Endothelial cell of umbilical vein (primary cell): Measurements from ENCODE around the gene HYDIN. TPM values are rescaled to one million over a fixed set of nuclear protein-coding genes. Genes with fewer than 3 reads are reported as not detected.

Source experiments
- BruUV-seq: library from RNA; stranded (reverse); fragments of 400-500 nt; replicated peaks from 2 replicates; lab custom pipeline; 2021; lab: Mats Ljungman, UMichigan
- CTCF ChIA-PET: fragments of 300-600, 350-600 bp; sonication (Branson Sonifier 250); formaldehyde crosslinking; loops from one replicate; lab custom pipeline; 2021; ENCODE audit warnings: antibody characterized with exemption, inconsistent platforms; lab: Charles Lee
- POLR2A ChIA-PET: fragments of 300-600, 350-600 bp; sonication (Branson Sonifier 250); formaldehyde crosslinking; loops from one replicate; lab custom pipeline; 2021; ENCODE audit warnings: antibody characterized with exemption, inconsistent platforms; lab: Charles Lee
- DNase-seq: peaks from one replicate; pipeline ENCODE4 v3.0.0-alpha.2; 2011; ENCODE audit warnings: low read depth, low spot score
- FAIRE-seq: peaks from 2 replicates; lab custom pipeline; 2011; peaks lifted over from hg19 to GRCh38; lab: Jason Lieb, UNC
- H2AFZ ChIP-seq: 2 replicates; pipeline ENCODE4 v1.6.0; 2012; ENCODE audit warnings: low read depth, low read length, control low read depth, inconsistent platforms
- H3K27ac ChIP-seq: 2 replicates; pipeline ENCODE4 v1.5.1; 2011; ENCODE audit warnings: low read depth, mild to moderate bottlenecking, control low read depth, low read length, moderate library complexity; ENCODE audit not compliant: insufficient read depth
- H3K27me3 ChIP-seq, 2 experiments: 2 replicates each; pipeline versions ENCODE4 v1.6.0 to v1.6.1; 2011; ENCODE audit warnings: low read length in 2 of 2, mixed read lengths in 1 of 2; ENCODE audit not compliant: control insufficient read depth in 2 of 2, insufficient read depth in 2 of 2
- H3K36me3 ChIP-seq, 2 experiments: 2 replicates in 1 of 2; 3 replicates in 1 of 2; pipeline ENCODE4 v1.5.1; 2011; ENCODE audit warnings: low read length in 2 of 2, mild to moderate bottlenecking in 1 of 2, moderate library complexity in 1 of 2; ENCODE audit not compliant: control insufficient read depth in 2 of 2, insufficient read depth in 2 of 2; ENCODE audit errors: extremely low read depth in 1 of 2
- H3K4me1 ChIP-seq: 3 replicates; pipeline ENCODE4 v1.5.1; 2011; ENCODE audit warnings: mild to moderate bottlenecking, low read length; ENCODE audit not compliant: control insufficient read depth, insufficient read depth; ENCODE audit errors: extremely low read depth
- H3K4me2 ChIP-seq: 2 replicates; pipeline ENCODE4 v1.6.1; 2011; ENCODE audit warnings: low read length, control low read depth, mixed read lengths; ENCODE audit not compliant: insufficient read depth
- H3K4me3 ChIP-seq, 3 experiments: fragments of 200-600 bp in 1 of 3; sonication (generic), shearing (Covaris generic) in 1 of 3; replicated peaks in 1 of 3; 2 replicates each; pipeline ENCODE4 v1.5.1; 2011 to 2016; ENCODE audit warnings: control low read depth in 3 of 3, low read length in 3 of 3, mild to moderate bottlenecking in 2 of 3, inconsistent platforms in 1 of 3, low read depth in 1 of 3, moderate library complexity in 1 of 3; ENCODE audit not compliant: insufficient read depth in 1 of 3
- H3K79me2 ChIP-seq: 2 replicates; pipeline ENCODE4 v1.6.0; 2012; ENCODE audit warnings: low read length, inconsistent platforms; ENCODE audit not compliant: control insufficient read depth, insufficient read depth
- H3K9ac ChIP-seq: replicated peaks from 2 replicates; pipeline ENCODE3; 2011; ENCODE audit warnings: low read length, control low read depth; ENCODE audit not compliant: insufficient read depth; ENCODE audit errors: extremely low read depth
- H3K9me1 ChIP-seq: replicated peaks from 3 replicates; pipeline ENCODE4 v1.6.0; 2011; ENCODE audit warnings: mild to moderate bottlenecking, low read length; ENCODE audit not compliant: control insufficient read depth, insufficient read depth; ENCODE audit errors: extremely low read depth
- H3K9me3 ChIP-seq: replicated peaks from 2 replicates; pipeline ENCODE4 v1.5.1; 2012; ENCODE audit warnings: low read length, inconsistent platforms; ENCODE audit not compliant: control insufficient read depth, insufficient read depth
- H4K20me1 ChIP-seq: replicated peaks from 2 replicates; pipeline ENCODE3; 2011; ENCODE audit warnings: mild to moderate bottlenecking, low read length; ENCODE audit not compliant: control insufficient read depth, insufficient read depth; ENCODE audit errors: extremely low read depth
- EZH2 ChIP-seq: IDR thresholded peaks from 2 replicates; pipeline ENCODE4 v1.6.1; 2012; ENCODE audit warnings: borderline replicate concordance, low read depth, mild to moderate bottlenecking, moderate library complexity, low read length, inconsistent platforms; ENCODE audit not compliant: severe bottlenecking
- FOS ChIP-seq: IDR thresholded peaks from 2 replicates; pipeline ENCODE4 v1.6.1; 2011; ENCODE audit warnings: mild to moderate bottlenecking, low read length, moderate library complexity, borderline replicate concordance; ENCODE audit not compliant: insufficient read depth
- GATA2 ChIP-seq: IDR thresholded peaks from 2 replicates; pipeline ENCODE4 v1.7.0; 2011; ENCODE audit warnings: low read depth, mild to moderate bottlenecking, moderate library complexity, mixed read lengths, low read length; ENCODE audit not compliant: insufficient read length, insufficient read depth
- JUN ChIP-seq: IDR thresholded peaks from 2 replicates; pipeline ENCODE4 v1.6.1; 2011; ENCODE audit warnings: borderline replicate concordance, low read depth; ENCODE audit not compliant: insufficient read length, insufficient read depth
- MAX ChIP-seq: IDR thresholded peaks from 2 replicates; pipeline ENCODE4 v1.6.1; 2011; ENCODE audit not compliant: insufficient read depth, insufficient read length
- MYC ChIP-seq: IDR thresholded peaks from one replicate; pipeline ENCODE4 v1.6.1; 2011; ENCODE audit warnings: mild to moderate bottlenecking, low read depth, low read length
- POLR2A ChIP-seq: IDR thresholded peaks from 2 replicates; pipeline ENCODE4 v1.6.1; 2012; ENCODE audit warnings: low read depth, mild to moderate bottlenecking, control low read depth, low read length
- POLR2AphosphoS5 ChIP-seq: IDR thresholded peaks from 2 replicates; pipeline ENCODE4 v1.6.1; 2012; ENCODE audit warnings: low read depth, mild to moderate bottlenecking, control low read depth, low read length, moderate library complexity; ENCODE audit not compliant: insufficient read depth
- dilution Hi-C: fragments of 300-500 bp; cut with MboI; formaldehyde crosslinking; loops from one replicate; pipeline ENCODE4 v1.15.0; 2019; ENCODE audit warnings: low sequenced_read_pairs; ENCODE audit not compliant: extremely low pct_ligation_motif_present
- intact Hi-C: fragments of 100-400 bp; cut with micrococcal nuclease; formaldehyde crosslinking; loops from one replicate; pipeline ENCODE4 v1.10.0; 2022
- polyA plus RNA-seq, 4 experiments: library from polyadenylated mRNA; depleted of rRNA in 3 of 4; stranded (reverse) in 3 of 4; unstranded in 1 of 4; fragments of >200 nt; gene quantifications; 2 replicates each; pipeline versions ENCODE4 v1.2.1 to v1.2.3, GENCODE V29; 2011 to 2012; ENCODE audit warnings: missing spikeins in 1 of 4
- total RNA-seq: library from RNA; stranded (reverse); gene quantifications from 2 replicates; pipeline ENCODE4 v1.2.3, GENCODE V29; 2021
- TF ChIP-seq, protein P1 (sequence below), 2 donors: IDR thresholded peaks; 1 replicate in 1 of 2; 2 replicates in 1 of 2; pipeline ENCODE4 v1.5.1; 2011; ENCODE audit warnings: low read length in 2 of 2, mild to moderate bottlenecking in 2 of 2, moderate library complexity in 2 of 2, control low read depth in 1 of 2, inconsistent platforms in 1 of 2, low read depth in 1 of 2; ENCODE audit not compliant: insufficient read depth in 1 of 2; ENCODE audit errors: extremely low read depth in 1 of 2

HYDIN gene
- total and polyA plus RNA-seq, 2 donors (not counting 3 experiments of a cell fraction or from before 2014, with no cell fraction given), result not detected

- DNase-seq (no peak), FAIRE-seq (no peak)
- POLR2A ChIA-PET, result no interaction called here
- Histone ChIP-seq H3K79me2 (no peaks in the 10 kb centered on the region), H3K9me1 (no peaks in the 10 kb centered on the region), H3K4me1 (no peaks in the 10 kb centered on the region), H3K9ac (no peak overlapping the region), H2AFZ (no peak overlapping the region), H3K36me3 (no peaks in the 10 kb centered on the region), H3K4me3 (no peak overlapping the region), H4K20me1 (no peaks in the 10 kb centered on the region), H3K27ac (no peak overlapping the region), H3K9me3 (no peaks in the 10 kb centered on the region), H3K27me3 (peaks cover 0 to 3% of the 10 kb centered on the region in 2 experiments), H3K4me2 (no peak overlapping the region)
- CTCF ChIA-PET, result interaction anchor here (1.0 kb wide), 1 partner anchor 85 kb away, joined by 3 read pairs; no protein-coding TSS in a partner anchor
- dilution Hi-C loops, result no loop called here
- intact Hi-C loops, result no loop called here
- no peak for TF ChIP-seq GATA2
- TF ChIP-seq JUN, result no peak
- no peak for TF ChIP-seq POLR2AphosphoS5
- TF ChIP-seq MYC, result no peak
- no peak for TF ChIP-seq EZH2
- no peak for TF ChIP-seq FOS
- TF ChIP-seq MAX, result no peak
- no peak for TF ChIP-seq POLR2A
- TF ChIP-seq, protein P1, sequence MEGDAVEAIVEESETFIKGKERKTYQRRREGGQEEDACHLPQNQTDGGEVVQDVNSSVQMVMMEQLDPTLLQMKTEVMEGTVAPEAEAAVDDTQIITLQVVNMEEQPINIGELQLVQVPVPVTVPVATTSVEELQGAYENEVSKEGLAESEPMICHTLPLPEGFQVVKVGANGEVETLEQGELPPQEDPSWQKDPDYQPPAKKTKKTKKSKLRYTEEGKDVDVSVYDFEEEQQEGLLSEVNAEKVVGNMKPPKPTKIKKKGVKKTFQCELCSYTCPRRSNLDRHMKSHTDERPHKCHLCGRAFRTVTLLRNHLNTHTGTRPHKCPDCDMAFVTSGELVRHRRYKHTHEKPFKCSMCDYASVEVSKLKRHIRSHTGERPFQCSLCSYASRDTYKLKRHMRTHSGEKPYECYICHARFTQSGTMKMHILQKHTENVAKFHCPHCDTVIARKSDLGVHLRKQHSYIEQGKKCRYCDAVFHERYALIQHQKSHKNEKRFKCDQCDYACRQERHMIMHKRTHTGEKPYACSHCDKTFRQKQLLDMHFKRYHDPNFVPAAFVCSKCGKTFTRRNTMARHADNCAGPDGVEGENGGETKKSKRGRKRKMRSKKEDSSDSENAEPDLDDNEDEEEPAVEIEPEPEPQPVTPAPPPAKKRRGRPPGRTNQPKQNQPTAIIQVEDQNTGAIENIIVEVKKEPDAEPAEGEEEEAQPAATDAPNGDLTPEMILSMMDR (IDR thresholded peaks at IDR 0.05; ENCODE audit: extremely low read depth in 1 of 2, insufficient read depth in 1 of 2, low read depth in 1 of 2, low read length in 2 of 2), result no peak
- no TSS peak for BruUV-seq
These were observed 4.0 kb downstream of the HYDIN start for GRCh38 chr16:71226229-71227141.
